ENCODE results near the gene AIP. TPM values are rescaled to one million over a fixed set of nuclear protein-coding genes. Genes with fewer than 3 reads are reported as not detected.

AIP gene
- total and polyA plus RNA-seq, 9 of the 15 experiments (the other 6 are each of a cell fraction or from before 2014, with no cell fraction given): 5.2 to 92.5 (median 52.7) TPM

- TF ChIP-seq ZNF232 (CRISPR knock-in tag; IDR thresholded peaks at IDR 0.05) (peak; percentile 97), ZNF740 (CRISPR knock-in tag; IDR thresholded peaks at IDR 0.05) (peak; percentile 95), ZNF740 (tag; IDR thresholded peaks at IDR 0.05) (no peak), MYC (IDR thresholded peaks at IDR 0.05; ENCODE audit: low read depth, low read length) (peak; percentile 21; the same call in 1 of the 2 replicates), MYC (CRISPR knock-in tag; IDR thresholded peaks at IDR 0.05; ENCODE audit: borderline replicate concordance, low read depth) (no peak), PYGO2 (tag; IDR thresholded peaks at IDR 0.05) (no peak), POLR2AphosphoS2 (IDR thresholded peaks at IDR 0.05; ENCODE audit: low read length) (peak; percentile 63; the same call in 1 of the 2 replicates), ZBTB5 (IDR thresholded peaks at IDR 0.05) (no peak), NFE2L1 (tag; IDR thresholded peaks at IDR 0.05; ENCODE audit: borderline replicate concordance, low read depth) (no peak), SAP30 (IDR thresholded peaks at IDR 0.05; ENCODE audit: borderline replicate concordance, insufficient read depth, low read depth, low read length, poor library complexity, severe bottlenecking) (no peak), ZBTB8A (IDR thresholded peaks at IDR 0.05; ENCODE audit: partially characterized antibody) (no peak), ATF6 (CRISPR knock-in tag; IDR thresholded peaks at IDR 0.05) (peak; percentile 99), ELK3 (CRISPR knock-in tag; IDR thresholded peaks at IDR 0.05) (no peak), BRF1 (IDR thresholded peaks at IDR 0.05; ENCODE audit: borderline replicate concordance, extremely low read depth, insufficient read length) (no peak), ZNF224 (CRISPR knock-in tag; IDR thresholded peaks at IDR 0.05) (peak; percentile 97)
- TF ChIP-seq, protein P1, sequence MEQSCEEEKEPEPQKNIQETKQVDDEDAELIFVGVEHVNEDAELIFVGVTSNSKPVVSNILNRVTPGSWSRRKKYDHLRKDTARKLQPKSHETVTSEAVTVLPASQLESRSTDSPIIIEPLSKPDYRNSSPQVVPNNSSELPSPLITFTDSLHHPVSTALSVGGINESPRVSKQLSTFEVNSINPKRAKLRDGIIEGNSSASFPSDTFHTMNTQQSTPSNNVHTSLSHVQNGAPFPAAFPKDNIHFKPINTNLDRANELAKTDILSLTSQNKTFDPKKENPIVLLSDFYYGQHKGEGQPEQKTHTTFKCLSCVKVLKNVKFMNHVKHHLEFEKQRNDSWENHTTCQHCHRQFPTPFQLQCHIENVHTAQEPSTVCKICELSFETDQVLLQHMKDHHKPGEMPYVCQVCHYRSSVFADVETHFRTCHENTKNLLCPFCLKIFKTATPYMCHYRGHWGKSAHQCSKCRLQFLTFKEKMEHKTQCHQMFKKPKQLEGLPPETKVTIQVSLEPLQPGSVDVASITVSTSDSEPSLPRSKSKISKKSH (CRISPR knock-in tag; IDR thresholded peaks at IDR 0.05): no peak
Observed at GRCh38 chr11:67482827-67483798, at the start of gene AIP (continued).

All from K562 (cell line).